ENCODE measurements around the gene ACAA1.

DNA sequence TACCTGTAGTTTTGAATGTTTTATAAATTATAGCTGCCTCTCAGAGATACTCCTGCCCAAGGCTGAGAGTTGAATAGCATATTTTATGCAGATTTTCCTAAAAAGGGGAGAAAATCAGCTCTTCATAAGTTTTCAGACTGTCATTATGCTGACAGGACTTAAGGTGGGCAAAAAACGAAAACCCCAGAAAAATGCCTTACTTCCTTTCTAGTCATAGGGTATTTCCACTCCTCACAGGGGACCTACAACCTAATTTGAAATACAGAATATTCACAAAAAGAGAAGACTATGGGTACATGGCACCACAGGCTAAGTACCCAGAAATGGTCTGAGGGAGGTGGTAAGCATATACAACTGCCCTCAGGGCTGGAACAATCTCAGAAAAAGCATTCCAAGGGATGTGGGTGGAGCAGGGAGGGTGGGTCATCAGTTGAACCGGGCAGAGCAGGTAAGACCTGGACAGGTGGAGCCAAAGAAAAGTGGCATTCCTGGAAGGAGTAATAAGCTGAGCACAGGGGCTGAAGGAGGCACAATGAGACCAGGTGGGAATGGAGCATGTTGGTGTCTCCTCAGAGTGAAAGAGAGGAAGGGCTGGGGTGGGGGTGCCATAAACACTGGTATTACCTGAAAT, 17.8 kb upstream of the ACAA1 start:
- TF ChIP-seq POLR2A (IDR thresholded peaks at IDR 0.05; ENCODE audit: extremely low read depth, insufficient read length) (no peak), MYC (IDR thresholded peaks at IDR 0.05; ENCODE audit: low read depth, low read length) (no peak)
- TF ChIP-seq, protein P1, sequence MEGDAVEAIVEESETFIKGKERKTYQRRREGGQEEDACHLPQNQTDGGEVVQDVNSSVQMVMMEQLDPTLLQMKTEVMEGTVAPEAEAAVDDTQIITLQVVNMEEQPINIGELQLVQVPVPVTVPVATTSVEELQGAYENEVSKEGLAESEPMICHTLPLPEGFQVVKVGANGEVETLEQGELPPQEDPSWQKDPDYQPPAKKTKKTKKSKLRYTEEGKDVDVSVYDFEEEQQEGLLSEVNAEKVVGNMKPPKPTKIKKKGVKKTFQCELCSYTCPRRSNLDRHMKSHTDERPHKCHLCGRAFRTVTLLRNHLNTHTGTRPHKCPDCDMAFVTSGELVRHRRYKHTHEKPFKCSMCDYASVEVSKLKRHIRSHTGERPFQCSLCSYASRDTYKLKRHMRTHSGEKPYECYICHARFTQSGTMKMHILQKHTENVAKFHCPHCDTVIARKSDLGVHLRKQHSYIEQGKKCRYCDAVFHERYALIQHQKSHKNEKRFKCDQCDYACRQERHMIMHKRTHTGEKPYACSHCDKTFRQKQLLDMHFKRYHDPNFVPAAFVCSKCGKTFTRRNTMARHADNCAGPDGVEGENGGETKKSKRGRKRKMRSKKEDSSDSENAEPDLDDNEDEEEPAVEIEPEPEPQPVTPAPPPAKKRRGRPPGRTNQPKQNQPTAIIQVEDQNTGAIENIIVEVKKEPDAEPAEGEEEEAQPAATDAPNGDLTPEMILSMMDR (IDR thresholded peaks at IDR 0.05; ENCODE audit: low read depth, low read length), result no peak
